ENCODE results near the gene OR6Q1.

- TF ChIP-seq CTCF (IDR thresholded peaks at IDR 0.05), result no peak
- TF ChIP-seq POLR2AphosphoS5 (IDR thresholded peaks at IDR 0.05; ENCODE audit: low read depth, low read length), result no peak
- TF ChIP-seq REST (IDR thresholded peaks at IDR 0.05; ENCODE audit: insufficient read depth in 1 of 2, low read depth in 2 of 2, low read length in 1 of 2), result no peak
- no peak for TF ChIP-seq SIN3A (IDR thresholded peaks at IDR 0.05; ENCODE audit: borderline replicate concordance, insufficient read depth, low read depth, low read length)
These were observed 26.7 kb downstream of the OR6Q1 start for GRCh38 chr11:58057481-58057880.

Data from Panc1 (cell line).